Measurements from ENCODE around the gene ZER1.
"Not testable (repeated sequence)": the region's sequence is repeated elsewhere in the genome, so short reads cannot be mapped to it uniquely, and the experiment has no call there.

Gene ZER1

GRCh38 chr9:128807827-128808226, 36.1 kb upstream of the ZER1 start:
- Histone ChIP-seq H3K36me3 (ENCODE audit: control insufficient read depth in 2 of 2, insufficient read depth in 2 of 2, low read length in 2 of 2) (peaks cover 38 to 40% of the 10 kb centered on the region in 2 donors), H3K9me3 (ENCODE audit: control insufficient read depth in 2 of 2, low read length in 2 of 2) (no peaks in the 10 kb centered on the region), H3K4me3 (ENCODE audit: low read length in 2 of 2) (no peak overlapping the region), H3K27ac (ENCODE audit: low read length) (no peak overlapping the region), H3K9ac (ENCODE audit: low read length in 2 of 2) (no peak overlapping the region), H3K27me3 (ENCODE audit: control insufficient read depth in 1 of 2, insufficient read depth in 2 of 2, low read length in 2 of 2) (no peaks in the 10 kb centered on the region), H3K4me1 (ENCODE audit: control insufficient read depth, insufficient read depth, low read length) (no peaks in the 10 kb centered on the region)

GRCh38 chr9:128805661-128806060, 33.9 kb upstream of the ZER1 start:
- H3K4me3 ChIP-seq (ENCODE audit: low read length in 2 of 2): no peak overlapping the region
- H3K9ac ChIP-seq (ENCODE audit: low read length in 2 of 2): no peak overlapping the region
- H3K4me1 ChIP-seq (ENCODE audit: control insufficient read depth, insufficient read depth, low read length): no peaks in the 10 kb centered on the region
- H3K9me3 ChIP-seq (ENCODE audit: control insufficient read depth in 2 of 2, low read length in 2 of 2): no peaks in the 10 kb centered on the region
- no peak overlapping the region for H3K27ac ChIP-seq (ENCODE audit: low read length)
- peaks cover 46 to 48% of the 10 kb centered on the region in 2 donors for H3K36me3 ChIP-seq (ENCODE audit: control insufficient read depth in 2 of 2, insufficient read depth in 2 of 2, low read length in 2 of 2)
- no peaks in the 10 kb centered on the region for H3K27me3 ChIP-seq (ENCODE audit: control insufficient read depth in 1 of 2, insufficient read depth in 2 of 2, low read length in 2 of 2)

GRCh38 chr9:128802482-128802881, 30.8 kb upstream of the ZER1 start:
- Histone ChIP-seq H3K36me3 (ENCODE audit: control insufficient read depth in 2 of 2, insufficient read depth in 2 of 2, low read length in 2 of 2) (peaks cover 52 to 61% of the 10 kb centered on the region in 2 donors), H3K9me3 (ENCODE audit: control insufficient read depth in 2 of 2, low read length in 2 of 2) (no peaks in the 10 kb centered on the region), H3K27me3 (ENCODE audit: control insufficient read depth in 1 of 2, insufficient read depth in 2 of 2, low read length in 2 of 2) (no peaks in the 10 kb centered on the region), H3K4me1 (ENCODE audit: control insufficient read depth, insufficient read depth, low read length) (no peaks in the 10 kb centered on the region), H3K27ac (ENCODE audit: low read length) (no peak overlapping the region), H3K9ac (ENCODE audit: low read length in 2 of 2) (no peak overlapping the region), H3K4me3 (ENCODE audit: low read length in 2 of 2) (no peak overlapping the region)

DNA sequence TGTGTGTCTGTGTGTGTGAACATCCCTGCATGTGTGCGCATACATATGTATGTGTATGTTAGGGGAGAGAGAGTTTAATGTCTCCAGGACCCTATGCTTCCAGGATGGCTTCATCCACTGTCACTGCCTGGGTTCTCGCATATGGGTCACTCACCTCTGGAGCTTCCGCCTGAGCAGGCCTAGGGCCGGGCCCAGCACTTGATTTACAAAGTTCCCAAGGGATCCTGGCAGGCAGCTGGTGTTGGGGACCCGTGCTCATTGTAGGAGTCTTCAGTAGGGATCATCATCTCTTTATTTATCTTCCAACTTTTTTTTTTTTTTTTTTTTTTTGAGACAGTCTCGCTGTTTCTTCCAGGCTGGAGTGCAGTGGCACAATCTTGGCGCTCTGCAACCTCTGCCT, 28.3 kb upstream of the ZER1 start:
- no peaks in the 10 kb centered on the region for H3K4me1 ChIP-seq (ENCODE audit: control insufficient read depth, insufficient read depth, low read length)
- no peak overlapping the region for H3K4me3 ChIP-seq (ENCODE audit: low read length in 2 of 2)
- H3K9me3 ChIP-seq (ENCODE audit: control insufficient read depth in 2 of 2, low read length in 2 of 2): no peaks in the 10 kb centered on the region
- H3K36me3 ChIP-seq (ENCODE audit: control insufficient read depth in 2 of 2, insufficient read depth in 2 of 2, low read length in 2 of 2): peaks cover 44 to 48% of the 10 kb centered on the region in 2 donors
- no peak overlapping the region for H3K27ac ChIP-seq (ENCODE audit: low read length)
- H3K9ac ChIP-seq (ENCODE audit: low read length in 2 of 2): no peak overlapping the region
- no peaks in the 10 kb centered on the region for H3K27me3 ChIP-seq (ENCODE audit: control insufficient read depth in 1 of 2, insufficient read depth in 2 of 2, low read length in 2 of 2)

DNA sequence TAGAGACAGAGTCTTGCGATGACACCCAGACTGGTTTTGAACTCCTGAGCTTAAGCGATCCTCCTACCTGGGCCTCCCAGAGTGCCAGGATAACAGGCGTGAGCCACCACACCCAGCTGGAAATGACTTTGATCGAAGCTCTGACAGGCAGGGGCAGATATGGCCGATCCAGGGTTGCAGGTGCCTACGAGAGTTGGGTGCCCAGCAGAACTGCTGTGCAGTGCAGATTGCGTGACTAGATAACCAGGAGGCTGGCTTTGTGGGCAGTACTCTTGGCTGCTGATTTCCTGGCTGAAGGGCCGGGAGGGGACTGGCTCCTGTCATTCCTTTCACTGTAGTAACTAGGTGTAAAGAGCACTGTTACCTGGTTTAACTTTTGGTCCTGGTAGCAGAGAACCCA, 27.2 kb upstream of the ZER1 start:
- Histone ChIP-seq H3K4me1 (ENCODE audit: control insufficient read depth, insufficient read depth, low read length) (no peaks in the 10 kb centered on the region), H3K9me3 (ENCODE audit: control insufficient read depth in 2 of 2, low read length in 2 of 2) (no peaks in the 10 kb centered on the region), H3K27me3 (ENCODE audit: control insufficient read depth in 1 of 2, insufficient read depth in 2 of 2, low read length in 2 of 2) (no peaks in the 10 kb centered on the region), H3K4me3 (ENCODE audit: low read length in 2 of 2) (no peak overlapping the region), H3K36me3 (ENCODE audit: control insufficient read depth in 2 of 2, insufficient read depth in 2 of 2, low read length in 2 of 2) (peaks cover 48 to 49% of the 10 kb centered on the region in 2 donors), H3K9ac (ENCODE audit: low read length in 2 of 2) (no peak overlapping the region), H3K27ac (ENCODE audit: low read length) (no peak overlapping the region)

DNA sequence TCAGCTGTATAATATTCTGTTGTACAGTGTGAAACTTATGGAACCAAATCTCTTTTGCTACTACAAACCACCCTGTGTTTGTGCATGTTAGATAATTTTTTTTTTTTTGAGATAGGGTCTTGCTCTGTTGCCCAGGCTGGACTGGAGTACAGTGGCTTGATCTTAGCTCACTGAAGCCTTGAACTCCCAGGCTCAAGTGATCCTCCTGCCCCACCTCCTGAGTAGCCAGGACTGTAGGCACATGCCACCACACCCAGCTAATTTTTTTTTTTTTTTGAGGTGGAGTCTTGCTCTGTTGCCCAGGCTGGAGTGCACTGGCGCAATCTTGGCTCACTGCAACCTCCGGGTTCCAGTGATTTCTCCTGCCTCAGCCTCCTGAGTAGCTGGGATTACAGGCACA, 23.2 kb upstream of the ZER1 start:
- H3K9ac ChIP-seq (ENCODE audit: low read length in 2 of 2); H3K4me3 ChIP-seq (ENCODE audit: low read length in 2 of 2); H3K9me3 ChIP-seq (ENCODE audit: control insufficient read depth in 2 of 2, low read length in 2 of 2); H3K4me1 ChIP-seq (ENCODE audit: control insufficient read depth, insufficient read depth, low read length); H3K27ac ChIP-seq (ENCODE audit: low read length); H3K27me3 ChIP-seq (ENCODE audit: control insufficient read depth in 1 of 2, insufficient read depth in 2 of 2, low read length in 2 of 2): not testable (repeated sequence)
- H3K36me3 ChIP-seq (ENCODE audit: control insufficient read depth in 2 of 2, insufficient read depth in 2 of 2, low read length in 2 of 2): peaks cover 59 to 63% of the 10 kb centered on the region in 2 donors

DNA sequence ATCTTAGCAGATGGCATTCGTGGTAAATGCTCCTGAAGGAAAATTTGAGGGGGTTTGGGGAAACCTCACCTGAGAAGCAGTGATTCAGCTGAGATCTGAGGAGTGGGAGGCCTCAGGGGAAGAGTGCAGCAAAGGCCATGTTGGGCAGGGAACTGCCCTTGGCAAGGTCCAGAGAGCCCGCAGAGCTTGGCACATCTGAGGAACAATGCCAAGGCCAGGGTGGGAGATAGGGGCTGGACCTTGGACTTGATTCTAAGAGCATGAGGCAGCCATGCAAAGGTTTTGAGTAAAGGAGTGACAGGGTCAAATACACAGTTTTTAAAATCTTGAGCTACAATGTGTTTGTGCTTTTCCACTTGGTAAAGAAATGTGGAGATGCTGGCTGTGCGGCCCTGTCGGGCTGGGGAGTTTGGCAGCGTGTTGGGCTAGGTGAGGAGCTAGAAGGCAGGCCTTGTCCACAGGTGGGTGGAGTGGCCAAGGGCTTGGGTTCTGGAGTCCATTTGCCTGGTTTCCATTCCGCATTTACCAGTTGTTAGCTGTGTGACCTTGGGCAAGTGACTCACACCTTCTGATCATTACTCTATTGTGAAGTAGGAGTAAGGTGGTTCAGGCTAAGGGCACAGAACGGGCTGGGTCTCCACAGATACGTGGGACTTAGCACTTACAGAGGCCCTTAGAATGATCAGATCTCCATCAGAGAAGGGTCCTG, 21.4 kb upstream of the ZER1 start:
- Histone ChIP-seq H3K4me1 (ENCODE audit: control insufficient read depth, insufficient read depth, low read length) (peaks cover 3% of the 10 kb centered on the region), H3K27me3 (ENCODE audit: control insufficient read depth in 1 of 2, insufficient read depth in 2 of 2, low read length in 2 of 2) (no peaks in the 10 kb centered on the region), H3K9me3 (ENCODE audit: control insufficient read depth in 2 of 2, low read length in 2 of 2) (no peaks in the 10 kb centered on the region), H3K36me3 (ENCODE audit: control insufficient read depth in 2 of 2, insufficient read depth in 2 of 2, low read length in 2 of 2) (peaks cover 47 to 51% of the 10 kb centered on the region in 2 donors), H3K4me3 (ENCODE audit: low read length in 2 of 2) (no peak overlapping the region), H3K27ac (ENCODE audit: low read length) (no peak overlapping the region), H3K9ac (ENCODE audit: low read length in 2 of 2) (no peak overlapping the region)

GRCh38 chr9:128792134-128792533, 20.4 kb upstream of the ZER1 start:
- Histone ChIP-seq H3K27me3 (ENCODE audit: control insufficient read depth in 1 of 2, insufficient read depth in 2 of 2, low read length in 2 of 2) (no peaks in the 10 kb centered on the region), H3K27ac (ENCODE audit: low read length) (no peak overlapping the region), H3K9me3 (ENCODE audit: control insufficient read depth in 2 of 2, low read length in 2 of 2) (no peaks in the 10 kb centered on the region), H3K36me3 (ENCODE audit: control insufficient read depth in 2 of 2, insufficient read depth in 2 of 2, low read length in 2 of 2) (peaks cover 43 to 46% of the 10 kb centered on the region in 2 donors), H3K4me3 (ENCODE audit: low read length in 2 of 2) (no peak overlapping the region), H3K4me1 (ENCODE audit: control insufficient read depth, insufficient read depth, low read length) (peaks cover 11% of the 10 kb centered on the region), H3K9ac (ENCODE audit: low read length in 2 of 2) (no peak overlapping the region)

GRCh38 chr9:128790536-128790935, 18.8 kb upstream of the ZER1 start:
- Histone ChIP-seq H3K4me1 (ENCODE audit: control insufficient read depth, insufficient read depth, low read length) (peaks cover 15% of the 10 kb centered on the region), H3K9me3 (ENCODE audit: control insufficient read depth in 2 of 2, low read length in 2 of 2) (no peaks in the 10 kb centered on the region), H3K9ac (ENCODE audit: low read length in 2 of 2) (no peak overlapping the region), H3K27ac (ENCODE audit: low read length) (no peak overlapping the region), H3K36me3 (ENCODE audit: control insufficient read depth in 2 of 2, insufficient read depth in 2 of 2, low read length in 2 of 2) (peaks cover 38 to 39% of the 10 kb centered on the region in 2 donors), H3K4me3 (ENCODE audit: low read length in 2 of 2) (no peak overlapping the region), H3K27me3 (ENCODE audit: control insufficient read depth in 1 of 2, insufficient read depth in 2 of 2, low read length in 2 of 2) (no peaks in the 10 kb centered on the region)

GRCh38 chr9:128788445-128788844, 16.7 kb upstream of the ZER1 start:
- H3K9ac ChIP-seq (ENCODE audit: low read length in 2 of 2): no peak overlapping the region
- H3K27me3 ChIP-seq (ENCODE audit: control insufficient read depth in 1 of 2, insufficient read depth in 2 of 2, low read length in 2 of 2): no peaks in the 10 kb centered on the region
- H3K36me3 ChIP-seq (ENCODE audit: control insufficient read depth in 2 of 2, insufficient read depth in 2 of 2, low read length in 2 of 2): peaks cover 28 to 29% of the 10 kb centered on the region in 2 donors
- H3K4me1 ChIP-seq (ENCODE audit: control insufficient read depth, insufficient read depth, low read length): peaks cover 15% of the 10 kb centered on the region
- H3K27ac ChIP-seq (ENCODE audit: low read length): no peak overlapping the region
- H3K9me3 ChIP-seq (ENCODE audit: control insufficient read depth in 2 of 2, low read length in 2 of 2): no peaks in the 10 kb centered on the region
- H3K4me3 ChIP-seq (ENCODE audit: low read length in 2 of 2): peak overlapping the region in 1 of 2 donors; percentile 96

GRCh38 chr9:128787659-128788058, 15.9 kb upstream of the ZER1 start:
- H3K9me3 ChIP-seq (ENCODE audit: control insufficient read depth in 2 of 2, low read length in 2 of 2): no peaks in the 10 kb centered on the region

More at GRCh38 chr9:128787659-128788058, 15.9 kb upstream of the ZER1 start:
- H3K9ac ChIP-seq (ENCODE audit: low read length in 2 of 2): peak overlapping the region; percentile 81 to 86
- peak overlapping the region; percentile 87 to 96 for H3K4me3 ChIP-seq (ENCODE audit: low read length in 2 of 2)
- peaks cover 21 to 22% of the 10 kb centered on the region in 2 donors for H3K36me3 ChIP-seq (ENCODE audit: control insufficient read depth in 2 of 2, insufficient read depth in 2 of 2, low read length in 2 of 2)
- peak overlapping the region; percentile 70 for H3K27ac ChIP-seq (ENCODE audit: low read length)
- peaks cover 18% of the 10 kb centered on the region for H3K4me1 ChIP-seq (ENCODE audit: control insufficient read depth, insufficient read depth, low read length)
- no peaks in the 10 kb centered on the region for H3K27me3 ChIP-seq (ENCODE audit: control insufficient read depth in 1 of 2, insufficient read depth in 2 of 2, low read length in 2 of 2)

Measured in stomach smooth muscle (tissue), 2 donors.